ENCODE measurements around the gene PHPT1.

The PHPT1 gene

GRCh38 chr9:136857166-136857565 is 8.0 kb downstream of the PHPT1 start:
- no peak overlapping the region for H3K27ac ChIP-seq (ENCODE audit: low read depth, low read length, poor library complexity, severe bottlenecking)
- TF ChIP-seq EZH2 (IDR thresholded peaks at IDR 0.05; ENCODE audit: borderline replicate concordance, low read length) (no peak), CTCF (IDR thresholded peaks at IDR 0.05; ENCODE audit: low read length) (no peak)
- H3K27me3 ChIP-seq (ENCODE audit: insufficient read depth, low read length): no peaks in the 10 kb centered on the region
- no peaks in the 10 kb centered on the region for H3K4me1 ChIP-seq (ENCODE audit: insufficient read depth, low read length, severe bottlenecking)
- no peaks in the 10 kb centered on the region for H3K79me2 ChIP-seq (ENCODE audit: insufficient read depth, low read length)
- no peaks in the 10 kb centered on the region for H3K9me3 ChIP-seq (ENCODE audit: low read length)
- peaks cover 18% of the 10 kb centered on the region for H3K36me3 ChIP-seq (ENCODE audit: insufficient read depth, low read length)
- no peak overlapping the region for H2AFZ ChIP-seq (ENCODE audit: low read length)
- H3K4me3 ChIP-seq (ENCODE audit: low read depth, low read length, poor library complexity, severe bottlenecking): no peak overlapping the region
- H3F3A ChIP-seq (ENCODE audit: insufficient read depth, low read length): no peaks in the 10 kb centered on the region
- H3K9me2 ChIP-seq (ENCODE audit: low read depth, low read length): no peaks in the 10 kb centered on the region
- H3K4me2 ChIP-seq (ENCODE audit: low read length): no peak overlapping the region
- H4K20me1 ChIP-seq (ENCODE audit: insufficient read depth, low read length): no peaks in the 10 kb centered on the region
- no peak overlapping the region for H3K9ac ChIP-seq (ENCODE audit: low read length)

- H3K79me2 ChIP-seq (ENCODE audit: insufficient read depth, low read length): no peaks in the 10 kb centered on the region
- no peaks in the 10 kb centered on the region for H3F3A ChIP-seq (ENCODE audit: insufficient read depth, low read length)
- no peak overlapping the region for H3K9ac ChIP-seq (ENCODE audit: low read length)
- H3K36me3 ChIP-seq (ENCODE audit: insufficient read depth, low read length): peaks cover 24% of the 10 kb centered on the region
- no peak for TF ChIP-seq CTCF (IDR thresholded peaks at IDR 0.05; ENCODE audit: low read length)
- no peak for TF ChIP-seq EZH2 (IDR thresholded peaks at IDR 0.05; ENCODE audit: borderline replicate concordance, low read length)
- no peak overlapping the region for H3K4me2 ChIP-seq (ENCODE audit: low read length)
- no peaks in the 10 kb centered on the region for H3K4me1 ChIP-seq (ENCODE audit: insufficient read depth, low read length, severe bottlenecking)
- no peaks in the 10 kb centered on the region for H3K9me2 ChIP-seq (ENCODE audit: low read depth, low read length)
- H3K27ac ChIP-seq (ENCODE audit: low read depth, low read length, poor library complexity, severe bottlenecking): no peak overlapping the region
- H2AFZ ChIP-seq (ENCODE audit: low read length): no peak overlapping the region
- H4K20me1 ChIP-seq (ENCODE audit: insufficient read depth, low read length): no peaks in the 10 kb centered on the region
- H3K9me3 ChIP-seq (ENCODE audit: low read length): no peaks in the 10 kb centered on the region
- H3K4me3 ChIP-seq (ENCODE audit: low read depth, low read length, poor library complexity, severe bottlenecking): no peak overlapping the region
- H3K27me3 ChIP-seq (ENCODE audit: insufficient read depth, low read length): no peaks in the 10 kb centered on the region
Observed at GRCh38 chr9:136857581-136858412, 8.6 kb downstream of the PHPT1 start.

GRCh38 chr9:136858452-136858843 is 9.2 kb downstream of the PHPT1 start:
- no peak overlapping the region for H2AFZ ChIP-seq (ENCODE audit: low read length)
- H3K27me3 ChIP-seq (ENCODE audit: insufficient read depth, low read length): no peaks in the 10 kb centered on the region
- H3K36me3 ChIP-seq (ENCODE audit: insufficient read depth, low read length): peaks cover 31% of the 10 kb centered on the region
- H3K4me3 ChIP-seq (ENCODE audit: low read depth, low read length, poor library complexity, severe bottlenecking): no peak overlapping the region
- no peaks in the 10 kb centered on the region for H3K9me3 ChIP-seq (ENCODE audit: low read length)
- H3F3A ChIP-seq (ENCODE audit: insufficient read depth, low read length): no peaks in the 10 kb centered on the region
- TF ChIP-seq CTCF (IDR thresholded peaks at IDR 0.05; ENCODE audit: low read length) (no peak), EZH2 (IDR thresholded peaks at IDR 0.05; ENCODE audit: borderline replicate concordance, low read length) (no peak)
- no peaks in the 10 kb centered on the region for H4K20me1 ChIP-seq (ENCODE audit: insufficient read depth, low read length)
- H3K4me2 ChIP-seq (ENCODE audit: low read length): no peak overlapping the region
- no peak overlapping the region for H3K27ac ChIP-seq (ENCODE audit: low read depth, low read length, poor library complexity, severe bottlenecking)
- H3K4me1 ChIP-seq (ENCODE audit: insufficient read depth, low read length, severe bottlenecking): no peaks in the 10 kb centered on the region
- no peaks in the 10 kb centered on the region for H3K79me2 ChIP-seq (ENCODE audit: insufficient read depth, low read length)
- H3K9me2 ChIP-seq (ENCODE audit: low read depth, low read length): no peaks in the 10 kb centered on the region
- no peak overlapping the region for H3K9ac ChIP-seq (ENCODE audit: low read length)
